Vagina (tissue), 2 donors: ENCODE results near the gene SNX6. TPM values are rescaled to one million over a fixed set of nuclear protein-coding genes. Genes with fewer than 3 reads are reported as not detected.
"Not testable (repeated sequence)": the region's sequence is repeated elsewhere in the genome, so short reads cannot be mapped to it uniquely, and the experiment has no call there.

Experiments
- DNase-seq, 2 donors: peaks; one replicate each; pipeline ENCODE4 v3.0.0-alpha.2; 2017; ENCODE audit errors: extremely low spot score in 2 of 2
- H3K27ac ChIP-seq: fragments of 200-600 bp; sonication (generic); one replicate; pipeline ENCODE4 v1.5.1; 2019
- H3K27me3 ChIP-seq: fragments of 200-600 bp; sonication (generic); one replicate; pipeline ENCODE4 v1.5.1; 2019
- H3K36me3 ChIP-seq, 2 donors: fragments of 200-600 bp; sonication (generic); one replicate each; pipeline ENCODE4 v1.5.1; 2017 to 2019
- H3K4me1 ChIP-seq: fragments of 200-600 bp; sonication (generic); one replicate; pipeline ENCODE4 v1.5.1; 2019
- H3K4me3 ChIP-seq, 2 donors: fragments of 200-600 bp; sonication (generic); 1 replicate in 1 of 2; 2 replicates in 1 of 2; pipeline ENCODE4 v1.5.1; 2016 to 2019
- H3K9me3 ChIP-seq: fragments of 200-600 bp; sonication (generic); one replicate; pipeline ENCODE4 v1.5.1; 2019
- POLR2A ChIP-seq, 2 donors: fragments of 450-650 bp; IDR thresholded peaks; one replicate each; pipeline ENCODE4 v1.6.1; 2017; ENCODE audit warnings: antibody characterized with exemption in 2 of 2, mild to moderate bottlenecking in 2 of 2, moderate library complexity in 2 of 2
- POLR2AphosphoS5 ChIP-seq, 2 donors: sonication (generic); formaldehyde crosslinking; IDR thresholded peaks; one replicate each; pipeline ENCODE4 v1.9.0; 2017; ENCODE audit warnings: antibody characterized with exemption in 2 of 2, mild to moderate bottlenecking in 2 of 2, low read depth in 1 of 2; ENCODE audit not compliant: insufficient read depth in 1 of 2
- intact Hi-C: fragments of 100-400 bp; cut with DNase I; formaldehyde crosslinking; loops from one replicate; pipeline ENCODE4 v1.15.1; 2023
- total RNA-seq: library from RNA; depleted of rRNA; stranded (reverse); fragments of >200 nt; gene quantifications from one replicate; pipeline ENCODE4 v1.2.3, GENCODE V29; 2016
- TF ChIP-seq, protein P1 (sequence below), 3 experiments: fragments of 450-650 bp in 2 of 3; fragments of 200-600 bp in 1 of 3; sonication (generic) in 1 of 3; IDR thresholded peaks; one replicate each; pipeline ENCODE4 v1.5.1; 2017 to 2019; ENCODE audit warnings: antibody characterized with exemption in 3 of 3, mild to moderate bottlenecking in 2 of 3, moderate library complexity in 2 of 3

The SNX6 gene
- total RNA-seq, 1 donor from 2014 or later: 46.4 TPM

- peaks cover 0 to 71% of the 10 kb centered on the region in 2 donors for H3K36me3 ChIP-seq
- intact Hi-C loops: no loop called here
- H3K27me3 ChIP-seq: no peaks in the 10 kb centered on the region
- H3K4me3 ChIP-seq: no peak overlapping the region
- no peaks in the 10 kb centered on the region for H3K4me1 ChIP-seq
- no peaks in the 10 kb centered on the region for H3K9me3 ChIP-seq
- no peak for DNase-seq
- no peak for TF ChIP-seq POLR2AphosphoS5 (IDR thresholded peaks at IDR 0.05; ENCODE audit: insufficient read depth in 1 of 2, low read depth in 1 of 2)
- TF ChIP-seq POLR2A (IDR thresholded peaks at IDR 0.05): no peak
- TF ChIP-seq, protein P1, sequence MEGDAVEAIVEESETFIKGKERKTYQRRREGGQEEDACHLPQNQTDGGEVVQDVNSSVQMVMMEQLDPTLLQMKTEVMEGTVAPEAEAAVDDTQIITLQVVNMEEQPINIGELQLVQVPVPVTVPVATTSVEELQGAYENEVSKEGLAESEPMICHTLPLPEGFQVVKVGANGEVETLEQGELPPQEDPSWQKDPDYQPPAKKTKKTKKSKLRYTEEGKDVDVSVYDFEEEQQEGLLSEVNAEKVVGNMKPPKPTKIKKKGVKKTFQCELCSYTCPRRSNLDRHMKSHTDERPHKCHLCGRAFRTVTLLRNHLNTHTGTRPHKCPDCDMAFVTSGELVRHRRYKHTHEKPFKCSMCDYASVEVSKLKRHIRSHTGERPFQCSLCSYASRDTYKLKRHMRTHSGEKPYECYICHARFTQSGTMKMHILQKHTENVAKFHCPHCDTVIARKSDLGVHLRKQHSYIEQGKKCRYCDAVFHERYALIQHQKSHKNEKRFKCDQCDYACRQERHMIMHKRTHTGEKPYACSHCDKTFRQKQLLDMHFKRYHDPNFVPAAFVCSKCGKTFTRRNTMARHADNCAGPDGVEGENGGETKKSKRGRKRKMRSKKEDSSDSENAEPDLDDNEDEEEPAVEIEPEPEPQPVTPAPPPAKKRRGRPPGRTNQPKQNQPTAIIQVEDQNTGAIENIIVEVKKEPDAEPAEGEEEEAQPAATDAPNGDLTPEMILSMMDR (IDR thresholded peaks at IDR 0.05): no peak
- H3K27ac ChIP-seq: no peak overlapping the region
These were observed 60.2 kb downstream of the SNX6 start for GRCh38 chr14:34569750-34570149.

DNA sequence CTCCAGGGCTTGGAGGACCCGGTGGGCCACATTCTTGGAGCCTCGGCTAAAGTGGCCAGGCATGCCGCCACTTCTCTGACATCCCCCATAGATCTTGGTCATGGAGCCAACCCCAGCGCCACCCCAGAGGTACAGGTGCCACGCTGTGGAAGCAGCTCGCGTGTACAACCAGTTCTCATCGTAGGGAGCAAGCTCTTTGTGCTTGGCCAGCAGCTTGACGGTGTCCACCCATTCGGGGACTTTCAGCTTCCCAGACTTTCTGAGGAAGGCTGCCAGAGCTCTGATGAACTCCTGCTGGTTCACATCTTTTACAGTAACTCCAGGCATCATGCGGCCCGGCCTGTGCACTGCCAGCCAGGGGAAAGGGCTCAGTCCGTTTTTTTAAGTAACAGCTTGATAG is 61.1 kb downstream of the SNX6 start:
- Histone ChIP-seq H3K27ac (no peak overlapping the region), H3K4me3 (no peak overlapping the region), H3K4me1 (no peaks in the 10 kb centered on the region), H3K9me3 (no peaks in the 10 kb centered on the region), H3K27me3 (no peaks in the 10 kb centered on the region), H3K36me3 (peaks cover 0 to 75% of the 10 kb centered on the region in 2 donors)
- intact Hi-C loops: no loop called here
- no peak for DNase-seq
- TF ChIP-seq POLR2A (IDR thresholded peaks at IDR 0.05): no peak
- TF ChIP-seq, protein P1 (IDR thresholded peaks at IDR 0.05): no peak
- no peak for TF ChIP-seq POLR2AphosphoS5 (IDR thresholded peaks at IDR 0.05; ENCODE audit: insufficient read depth in 1 of 2, low read depth in 1 of 2)

- no peaks in the 10 kb centered on the region for H3K4me1 ChIP-seq
- no peak for DNase-seq
- H3K27ac ChIP-seq: no peak overlapping the region
- H3K9me3 ChIP-seq: no peaks in the 10 kb centered on the region
- peaks cover 0 to 45% of the 10 kb centered on the region in 2 donors for H3K36me3 ChIP-seq
- no peak for TF ChIP-seq POLR2A (IDR thresholded peaks at IDR 0.05)
- TF ChIP-seq, protein P1 (IDR thresholded peaks at IDR 0.05): no peak
- no peak for TF ChIP-seq POLR2AphosphoS5 (IDR thresholded peaks at IDR 0.05; ENCODE audit: insufficient read depth in 1 of 2, low read depth in 1 of 2)
- no peaks in the 10 kb centered on the region for H3K27me3 ChIP-seq
- intact Hi-C loops: no loop called here
- no peak overlapping the region for H3K4me3 ChIP-seq
These were observed 67.2 kb downstream of the SNX6 start for GRCh38 chr14:34562776-34563150.

DNA sequence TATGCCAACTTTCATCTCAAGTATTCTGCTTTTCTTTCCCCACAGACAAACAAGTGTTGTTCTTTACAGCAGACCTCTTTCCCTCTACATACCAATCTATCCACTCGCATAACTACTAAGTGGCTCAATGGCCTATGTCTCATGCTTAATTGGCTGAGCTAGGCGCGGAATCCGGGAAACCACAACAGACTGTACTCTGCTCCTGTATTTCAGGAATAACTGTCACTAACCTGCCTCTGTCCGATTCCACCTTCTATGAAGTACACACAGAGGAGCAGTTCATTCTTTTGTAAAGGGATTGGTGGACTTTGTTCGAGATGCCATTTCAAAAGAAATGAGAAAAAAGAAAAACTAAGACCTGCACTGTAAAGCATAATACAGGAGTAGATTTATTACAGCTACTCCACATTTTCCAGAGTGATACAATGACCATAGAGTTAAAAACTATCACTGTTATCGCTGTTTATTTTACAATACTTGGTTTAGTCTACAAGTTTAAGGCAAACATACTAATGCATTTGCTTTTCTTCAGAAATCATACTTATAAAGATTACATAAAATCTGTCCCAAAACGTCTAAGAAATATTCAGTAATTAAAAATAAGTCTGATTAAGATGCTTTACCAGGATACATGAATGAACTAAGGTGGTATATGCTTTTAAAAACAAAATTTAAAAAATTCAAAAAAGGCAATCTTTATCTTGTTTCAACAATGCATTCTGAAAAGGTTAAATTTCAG is 67.7 kb downstream of the SNX6 start:
- H3K4me3 ChIP-seq, H3K27ac ChIP-seq, H3K27me3 ChIP-seq, DNase-seq, H3K4me1 ChIP-seq, intact Hi-C loops, H3K9me3 ChIP-seq: not testable (repeated sequence)
- peaks cover 0 to 41% of the 10 kb centered on the region in 2 donors for H3K36me3 ChIP-seq

- H3K27me3 ChIP-seq, intact Hi-C loops, H3K9me3 ChIP-seq, H3K4me1 ChIP-seq, DNase-seq, H3K27ac ChIP-seq, H3K36me3 ChIP-seq, H3K4me3 ChIP-seq: not testable (repeated sequence)
These were observed 73.5 kb downstream of the SNX6 start for GRCh38 chr14:34556498-34556829.

- H3K27ac ChIP-seq, H3K27me3 ChIP-seq, intact Hi-C loops, H3K4me1 ChIP-seq, H3K36me3 ChIP-seq, H3K9me3 ChIP-seq, H3K4me3 ChIP-seq, DNase-seq: not testable (repeated sequence)
These were observed 74.1 kb downstream of the SNX6 start for GRCh38 chr14:34555583-34556497.
